ENCODE data around the gene FAM107A.

The FAM107A gene

GRCh38 chr3:58591517-58592510 is 14.6 kb upstream of the FAM107A start:
- no peak for DNase-seq (ENCODE audit: low read depth)

- DNase-seq (ENCODE audit: low read depth): no peak
Measured at GRCh38 chr3:58588030-58588614, 10.9 kb upstream of the FAM107A start.

DNA sequence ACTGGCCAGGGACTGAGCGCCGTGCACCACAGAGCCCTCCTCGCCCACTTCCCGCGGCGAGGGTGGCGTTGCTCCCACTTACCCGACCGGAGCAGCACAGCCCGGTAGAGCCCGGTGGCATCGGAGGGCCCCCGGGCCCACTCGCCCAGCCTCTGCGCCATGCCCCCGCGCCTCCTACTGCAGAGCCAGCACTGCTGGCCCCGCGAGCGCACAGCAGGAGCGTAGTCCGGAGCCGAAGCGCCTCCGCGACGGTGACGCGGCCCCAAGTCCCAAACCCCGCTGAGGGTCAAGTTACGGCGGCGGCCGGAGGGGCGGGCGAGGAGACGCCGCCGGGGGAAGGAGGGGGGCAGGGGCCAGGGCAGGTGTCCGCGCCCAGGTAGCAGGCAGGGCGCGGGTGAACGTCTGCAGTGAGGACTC is 9.6 kb upstream of the FAM107A start:
- no peak for DNase-seq (ENCODE audit: low read depth)

DNA sequence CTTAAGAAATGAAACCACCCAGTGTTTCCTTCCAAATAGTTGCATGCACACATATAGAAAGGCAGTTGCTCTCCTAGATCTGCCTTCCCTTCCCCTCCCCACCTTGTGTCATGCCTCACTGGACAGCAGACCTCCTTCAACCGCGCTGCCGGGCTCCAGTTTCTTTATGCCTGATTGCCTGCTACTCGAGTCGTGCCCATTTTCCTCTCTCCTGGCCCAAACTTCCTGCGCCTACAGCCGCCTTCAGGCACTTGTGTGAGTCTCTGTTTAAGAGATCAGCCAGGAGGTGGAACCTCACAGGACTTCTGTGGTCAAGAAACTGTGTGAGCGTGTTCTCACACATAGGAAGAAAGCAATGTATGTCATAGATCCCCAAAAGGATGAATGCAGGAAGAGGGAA is 8.8 kb upstream of the FAM107A start:
- DNase-seq (ENCODE audit: low read depth): no peak

DNA sequence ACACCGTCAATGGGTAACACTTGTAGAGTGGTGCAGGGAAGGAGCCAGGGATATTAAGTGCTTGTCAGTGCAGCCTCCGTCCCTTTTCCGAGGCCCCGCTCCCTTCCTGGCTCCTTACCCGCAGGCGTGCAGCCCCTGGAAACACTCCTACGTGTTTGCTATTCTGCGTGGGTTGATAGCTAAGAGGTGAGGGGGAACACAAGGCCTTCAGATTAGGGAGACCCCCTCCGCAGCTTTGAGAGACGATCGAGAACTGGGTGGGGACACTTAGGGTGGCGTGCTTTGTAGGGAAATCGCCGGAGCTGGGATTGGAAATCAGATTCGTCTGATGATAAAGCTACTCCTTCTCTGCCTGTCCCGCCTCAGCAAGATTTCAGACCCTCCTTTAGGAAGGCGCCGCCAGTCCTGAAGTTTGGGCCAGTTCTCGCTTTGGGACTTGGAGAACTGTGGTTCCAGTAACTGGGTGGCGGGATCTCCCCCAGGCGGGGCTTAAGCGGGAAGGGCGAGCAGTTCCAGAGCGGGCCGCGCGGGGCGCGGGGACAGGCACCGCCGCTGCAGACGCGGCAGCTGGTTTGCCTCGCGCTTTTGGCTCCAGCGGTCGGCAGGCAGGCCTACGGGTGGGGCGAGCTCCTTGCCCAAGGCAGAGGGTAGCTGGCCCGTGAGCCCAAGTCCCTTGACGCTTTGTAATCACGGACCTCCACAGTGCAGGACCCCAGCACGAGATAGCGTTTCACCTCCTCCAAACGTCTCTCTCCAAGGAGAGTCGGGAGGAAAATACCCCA is 8.0 kb upstream of the FAM107A start:
- DNase-seq (ENCODE audit: low read depth): peak; percentile 18

- no peak for DNase-seq (ENCODE audit: low read depth)
Measured at GRCh38 chr3:58584690-58585004, 7.5 kb upstream of the FAM107A start.

DNA sequence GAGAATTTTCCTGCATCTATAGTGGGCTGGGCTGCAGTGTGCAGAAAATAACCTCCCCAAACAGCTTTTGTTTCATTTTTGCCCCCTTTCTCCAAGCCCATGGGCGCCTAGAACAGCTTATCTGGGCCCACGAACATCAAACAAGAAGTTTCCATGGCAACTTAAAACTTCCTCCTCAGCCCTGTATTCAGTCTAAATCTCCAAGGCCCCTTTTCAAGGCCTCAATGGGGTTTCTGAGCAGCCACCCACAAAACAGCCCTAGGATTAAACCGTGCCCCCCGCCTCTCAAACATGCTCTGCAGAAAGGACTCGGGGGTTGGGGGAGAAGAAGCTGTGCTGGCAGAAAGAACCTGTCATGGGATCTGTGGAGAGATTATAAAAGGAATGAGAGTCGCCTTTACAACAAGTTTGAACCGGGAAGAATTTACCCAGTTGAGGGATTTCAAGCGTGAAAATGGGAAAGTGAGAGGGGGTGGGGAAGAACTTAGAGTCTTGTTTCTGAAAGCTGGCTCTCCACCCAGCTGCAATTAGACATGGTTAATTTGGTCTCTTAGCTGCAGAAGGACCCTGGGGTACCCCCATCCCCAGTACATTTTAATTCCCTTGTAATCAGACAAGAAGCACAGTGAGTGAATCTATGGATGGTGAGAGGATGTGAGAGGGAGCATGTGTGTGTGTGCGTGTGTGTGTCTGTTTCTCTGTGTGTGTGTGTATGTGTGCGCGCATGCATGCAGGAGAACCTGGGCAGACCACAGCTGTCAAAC is 4.3 kb upstream of the FAM107A start:
- DNase-seq (ENCODE audit: low read depth): no peak

DNA sequence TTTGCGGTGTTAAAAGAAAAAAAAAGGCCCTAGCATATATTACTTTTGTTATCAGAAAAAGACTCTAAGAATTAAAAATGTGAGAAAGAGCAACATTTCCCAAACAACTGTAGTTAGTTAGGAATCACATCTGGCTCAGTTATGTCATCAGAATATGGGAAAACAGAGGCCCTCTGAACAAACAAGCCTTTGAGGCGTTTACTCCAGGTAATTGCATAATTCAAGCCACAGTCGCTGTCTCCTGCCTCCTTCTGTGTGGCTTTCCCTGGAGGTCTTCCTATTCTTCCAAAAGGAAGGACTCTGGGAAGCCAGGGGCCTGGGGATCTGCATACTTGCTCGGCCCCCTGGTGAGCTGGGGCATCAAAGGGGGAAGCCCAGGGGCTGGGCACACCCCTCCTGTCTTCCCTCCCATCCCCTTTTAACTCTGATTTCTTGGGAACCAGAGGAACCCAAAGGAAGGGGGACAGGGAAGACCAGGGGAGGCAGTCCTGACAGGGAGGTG is 3.7 kb upstream of the FAM107A start:
- no peak for DNase-seq (ENCODE audit: low read depth)

GRCh38 chr3:58578873-58579272 is 1.7 kb upstream of the FAM107A start:
- no peak for DNase-seq (ENCODE audit: low read depth)

DNA sequence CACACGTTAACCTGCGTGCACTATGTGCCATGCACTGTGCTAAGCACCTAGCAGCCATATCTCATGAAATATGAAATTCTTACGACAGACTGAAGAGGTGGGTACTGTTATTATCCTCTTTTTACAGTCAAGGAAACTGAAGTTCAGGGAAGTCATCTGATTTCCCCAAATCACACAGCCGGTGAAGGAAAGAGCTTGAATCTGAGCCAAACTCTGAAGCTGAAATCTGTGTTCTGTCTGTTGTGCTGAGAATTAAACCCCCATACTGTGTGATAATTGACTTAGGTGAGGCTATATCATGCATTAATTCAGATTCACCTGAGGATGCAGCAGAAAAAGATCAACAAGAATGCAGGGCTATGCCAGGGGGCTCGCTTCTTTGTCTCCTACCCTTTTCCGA is 475 bp downstream of the FAM107A start:
- DNase-seq (ENCODE audit: low read depth): no peak

DNA sequence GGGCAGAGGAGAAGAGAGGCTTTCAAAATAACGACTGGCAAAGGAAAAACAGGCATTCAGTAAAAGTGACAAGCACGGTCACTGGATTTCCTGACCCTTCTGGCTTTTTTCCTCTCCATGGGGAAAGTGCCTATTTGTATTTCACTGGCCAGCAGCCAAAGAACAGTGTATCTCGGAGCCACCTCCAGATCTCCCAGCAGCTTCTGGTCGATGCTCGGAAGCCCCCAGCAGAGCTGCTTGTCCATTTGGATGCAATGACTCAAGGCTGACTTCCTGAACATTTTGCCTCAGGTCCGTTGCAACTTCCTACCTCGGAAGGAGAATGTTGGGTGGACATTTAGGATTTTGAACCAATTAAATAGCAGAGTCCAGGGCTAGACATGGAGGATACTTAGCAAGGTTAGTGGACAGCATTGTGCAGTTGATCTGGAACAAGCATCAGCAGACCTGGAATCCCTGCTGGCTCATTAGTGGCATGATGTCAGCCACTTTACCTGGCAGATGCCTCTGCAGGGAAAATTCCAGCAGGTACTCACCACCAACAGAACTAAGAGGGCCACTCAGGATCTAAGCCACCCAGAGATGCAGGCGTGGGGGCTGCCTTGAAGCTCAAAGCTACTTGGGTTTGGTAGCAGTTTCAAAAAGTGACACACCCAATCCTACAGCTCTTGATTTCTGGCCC is 1.1 kb downstream of the FAM107A start:
- no peak for DNase-seq (ENCODE audit: low read depth)

GRCh38 chr3:58574682-58575081 is 2.5 kb downstream of the FAM107A start:
- DNase-seq (ENCODE audit: low read depth): no peak

GRCh38 chr3:58574106-58574505 is 3.1 kb downstream of the FAM107A start:
- no peak for DNase-seq (ENCODE audit: low read depth)

DNA sequence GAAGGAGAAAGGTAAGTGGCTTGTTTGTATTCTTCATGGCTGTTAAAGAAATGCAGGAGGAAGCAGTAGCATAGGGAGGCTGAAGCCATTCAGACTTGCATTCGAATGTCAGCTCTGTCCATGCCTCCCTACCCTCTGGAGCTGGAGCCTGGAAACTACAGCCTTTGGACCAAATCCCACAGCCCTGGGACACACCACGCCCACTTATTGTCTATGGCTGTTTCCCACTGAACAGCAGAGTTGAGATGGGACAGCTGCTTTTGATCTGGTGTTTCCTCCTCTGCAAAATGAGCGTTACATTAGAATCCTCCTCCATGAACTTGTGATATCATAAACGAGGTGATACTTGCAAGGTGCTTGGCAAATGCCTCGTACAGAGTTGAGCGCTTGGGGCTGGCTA is 3.6 kb downstream of the FAM107A start:
- no peak for DNase-seq (ENCODE audit: low read depth)

DNA sequence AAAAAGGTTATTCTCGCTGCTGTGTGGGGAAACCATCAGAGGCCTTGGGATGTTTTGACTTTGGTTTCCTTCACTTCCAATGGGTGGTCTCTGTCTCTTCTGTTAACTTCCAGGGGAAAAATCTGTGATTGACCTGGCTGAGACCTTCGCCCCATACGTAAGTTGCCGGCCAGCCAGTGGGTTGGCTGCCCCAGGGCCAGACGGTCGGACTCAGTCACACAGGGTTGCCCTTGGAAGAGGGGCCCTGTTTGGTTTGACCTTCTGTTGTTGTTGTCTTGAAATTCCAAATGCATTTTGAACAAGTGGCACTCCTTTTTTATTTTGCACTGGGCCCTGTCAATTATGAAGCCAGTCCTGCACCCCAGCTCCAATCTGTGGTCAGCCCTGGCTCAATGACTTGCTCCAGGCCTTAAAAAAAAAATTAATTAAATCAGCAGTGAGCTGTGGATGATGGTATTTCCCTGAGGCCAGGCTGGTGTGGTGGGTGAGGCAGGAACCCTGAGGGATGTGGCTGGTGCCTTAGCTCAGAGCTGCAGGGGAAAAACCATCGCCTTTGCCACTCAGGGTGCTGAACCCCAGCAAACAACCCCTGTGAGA is 4.5 kb downstream of the FAM107A start:
- DNase-seq (ENCODE audit: low read depth): no peak

DNA sequence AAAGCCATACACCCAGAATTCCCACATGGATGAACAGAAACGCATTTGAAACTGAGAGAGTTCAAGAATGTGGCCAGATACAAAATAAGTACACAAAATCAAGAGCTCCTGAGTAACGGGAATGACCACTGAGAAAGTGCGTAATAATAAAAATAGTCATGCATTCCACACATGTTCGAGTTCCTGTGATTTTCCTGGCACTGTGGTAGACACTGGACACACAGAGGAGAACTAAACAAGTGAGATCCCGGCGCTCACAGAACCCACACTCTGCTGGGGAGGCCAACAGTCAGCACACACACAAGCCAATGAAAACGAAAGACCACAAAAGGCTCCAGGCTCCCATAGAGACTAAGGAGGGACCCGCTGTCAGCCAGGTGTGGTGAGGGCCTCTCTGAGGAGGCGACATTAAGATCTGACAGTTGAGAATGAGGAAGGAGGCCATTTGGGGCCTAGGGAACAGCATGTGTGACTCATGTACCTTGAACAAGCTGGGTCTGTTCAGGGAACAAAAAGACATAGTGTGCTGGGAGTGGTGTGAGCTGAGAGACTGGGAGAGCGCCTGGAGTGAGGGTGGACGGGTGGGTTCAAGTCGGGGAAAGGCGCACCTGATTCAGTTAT is 5.1 kb downstream of the FAM107A start:
- no peak for DNase-seq (ENCODE audit: low read depth)

- no peak for DNase-seq (ENCODE audit: low read depth)
Measured at GRCh38 chr3:58570851-58571250, 6.3 kb downstream of the FAM107A start.

DNA sequence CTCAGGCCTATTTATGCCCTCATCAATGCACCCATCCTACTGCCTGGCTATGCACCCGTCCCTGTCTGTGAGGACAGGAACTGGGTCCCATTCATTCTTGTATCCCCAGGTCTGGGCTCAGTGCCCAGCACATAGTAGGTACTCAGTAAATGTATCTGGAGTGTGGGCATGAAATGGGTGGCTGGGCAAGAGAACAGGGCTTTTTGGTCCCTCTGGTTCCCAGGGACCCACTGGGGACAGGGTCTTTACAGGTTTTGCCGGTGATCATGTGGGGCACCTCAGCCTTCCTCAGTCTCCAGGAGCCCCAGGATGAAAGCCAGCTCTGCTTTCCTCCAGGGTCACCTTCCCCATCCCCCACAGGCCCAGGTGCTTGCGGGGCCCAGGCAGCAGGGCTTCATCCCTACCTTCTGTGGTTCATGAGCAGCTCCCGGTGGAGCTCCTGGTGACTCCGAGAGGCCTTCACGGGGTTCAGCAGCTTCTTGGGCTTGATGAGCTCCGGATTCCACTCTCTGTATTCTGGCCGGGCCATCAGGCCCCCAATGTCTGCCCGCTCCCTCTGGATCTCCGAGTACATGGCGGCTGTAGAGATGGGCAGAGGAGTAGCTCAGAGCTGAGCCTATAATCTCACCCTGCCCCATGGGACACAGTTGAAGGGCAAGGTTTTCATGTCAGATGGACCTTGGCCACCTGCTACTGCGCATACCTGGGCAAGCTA is 7.7 kb downstream of the FAM107A start:
- DNase-seq (ENCODE audit: low read depth): no peak

GRCh38 chr3:58568572-58569286 is 8.5 kb downstream of the FAM107A start:
- peak; percentile 68 for DNase-seq (ENCODE audit: low read depth)
